OCI-LY7 (cell line): ENCODE results near the gene ZNF423. TPM values are rescaled to one million over a fixed set of nuclear protein-coding genes. Genes with fewer than 3 reads are reported as not detected.

Experiments
- BruUV-seq: library from RNA; stranded (reverse); fragments of 400-500 nt; replicated peaks from 2 replicates; lab custom pipeline; 2021; lab: Mats Ljungman, UMichigan
- CTCF ChIA-PET: fragments of 300-600 bp; sonication (Branson Sonifier 250); formaldehyde crosslinking; loops from one replicate; lab custom pipeline; 2022; ENCODE audit warnings: antibody characterized with exemption; ENCODE audit not compliant: unreplicated experiment; lab: Charles Lee
- POLR2A ChIA-PET: fragments of 300-600 bp; sonication (Branson Sonifier 250); formaldehyde crosslinking; loops from one replicate; lab custom pipeline; 2022; ENCODE audit warnings: antibody characterized with exemption; lab: Charles Lee
- DNase-seq: peaks from one replicate; pipeline ENCODE4 v3.0.0-alpha.2; 2015; ENCODE audit warnings: low spot score
- H2AFZ ChIP-seq: fragments of 200-600 bp; sonication (generic), shearing (Covaris generic); 2 replicates; pipeline ENCODE4 v1.6.1; 2014; ENCODE audit warnings: mild to moderate bottlenecking, antibody characterized with exemption, low read length, moderate library complexity
- H3K27ac ChIP-seq: fragments of 200-600 bp; sonication (generic); 2 replicates; pipeline ENCODE4 v1.5.1; 2014; ENCODE audit warnings: mixed run types, low read depth, mild to moderate bottlenecking, moderate library complexity, low read length, inconsistent platforms; ENCODE audit not compliant: poor library complexity, severe bottlenecking
- H3K36me3 ChIP-seq: fragments of 200-600 bp; sonication (generic); 2 replicates; pipeline ENCODE4 v1.6.1; 2014; ENCODE audit warnings: mild to moderate bottlenecking, antibody characterized with exemption, low read length, moderate library complexity, mixed read lengths; ENCODE audit not compliant: insufficient read depth
- H3K4me1 ChIP-seq: fragments of 200-600 bp; sonication (generic); 2 replicates; pipeline ENCODE4 v1.5.1; 2014; ENCODE audit warnings: mild to moderate bottlenecking, low read length; ENCODE audit not compliant: insufficient read depth, poor library complexity, severe bottlenecking
- H3K4me2 ChIP-seq: fragments of 200-600 bp; sonication (generic); 2 replicates; pipeline ENCODE4 v1.6.1; 2014; ENCODE audit warnings: mild to moderate bottlenecking, low read length
- H3K4me3 ChIP-seq: fragments of 200-600 bp; sonication (generic); 2 replicates; pipeline ENCODE4 v1.5.1; 2014; ENCODE audit warnings: mild to moderate bottlenecking, low read depth, low read length; ENCODE audit not compliant: poor library complexity, severe bottlenecking
- H3K79me2 ChIP-seq: fragments of 200-600 bp; sonication (generic); 2 replicates; pipeline ENCODE4 v1.6.1; 2016; ENCODE audit warnings: low read depth, mild to moderate bottlenecking, low read length, moderate library complexity, mixed read lengths; ENCODE audit not compliant: insufficient read depth
- H3K9me2 ChIP-seq: fragments of 200-600 bp; sonication (generic); 2 replicates; pipeline ENCODE4 v1.6.1; 2016; ENCODE audit warnings: mild to moderate bottlenecking, low read length, mixed read lengths; ENCODE audit not compliant: insufficient read depth
- H3K9me3 ChIP-seq: fragments of 200-600 bp; sonication (generic); 2 replicates; pipeline ENCODE4 v1.6.1; 2014; ENCODE audit warnings: mild to moderate bottlenecking, mixed run types, low read length, mixed read lengths
- H4K20me1 ChIP-seq: fragments of 200-600 bp; sonication (generic); 2 replicates; pipeline ENCODE4 v1.6.1; 2014; ENCODE audit warnings: mild to moderate bottlenecking, antibody characterized with exemption, low read length, moderate library complexity, mixed read lengths; ENCODE audit not compliant: insufficient read depth
- EZH2phosphoT487 ChIP-seq: fragments of 200-600 bp; sonication (generic); IDR thresholded peaks from 2 replicates; pipeline ENCODE4 v1.6.1; 2018; ENCODE audit warnings: low read depth, borderline replicate concordance, mild to moderate bottlenecking, mixed run types, antibody characterized with exemption, low read length, moderate library complexity, mixed read lengths
- intact Hi-C: fragments of 100-400 bp; cut with micrococcal nuclease; formaldehyde crosslinking; loops from one replicate; pipeline ENCODE4 v1.10.0; 2022; ENCODE audit not compliant: unreplicated experiment
- total RNA-seq, 2 experiments: library from RNA; depleted of rRNA in 1 of 2; stranded (reverse); fragments of >200 nt in 1 of 2; shearing (Covaris generic) in 1 of 2; gene quantifications; 2 replicates each; pipeline ENCODE4 v1.2.3, GENCODE V29; 2014 to 2022
- TF ChIP-seq, protein P1 (sequence below): fragments of 200-600 bp; sonication (generic); conservative IDR thresholded peaks from 2 replicates; pipeline ENCODE4 v1.5.1; 2014; ENCODE audit warnings: mild to moderate bottlenecking, antibody characterized with exemption, low read length, moderate library complexity, mixed read lengths

Gene ZNF423
- total RNA-seq, 2 experiments from 2014 or later = 0.09 to 0.13 TPM

DNA sequence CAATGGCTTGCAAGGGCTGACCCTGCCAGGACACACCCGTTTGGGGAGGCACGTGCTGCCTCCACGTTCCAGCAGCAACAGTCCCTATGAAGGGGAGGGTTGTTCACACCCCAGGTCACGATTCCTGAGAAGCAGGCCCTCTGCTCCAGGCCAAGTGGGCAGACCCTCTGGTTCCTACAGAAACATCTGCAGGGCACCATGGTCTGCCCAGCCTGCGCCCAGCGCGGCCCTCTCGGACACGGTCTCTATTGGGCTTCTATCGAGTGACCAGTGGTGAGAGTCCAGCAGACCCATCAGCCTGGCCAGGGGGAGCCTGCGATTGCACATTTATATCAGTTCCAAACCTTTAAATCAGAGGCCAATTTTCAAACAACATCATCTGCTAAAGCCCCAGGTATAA, 128.3 kb downstream of the ZNF423 start:
- no TSS peak for BruUV-seq
- Histone ChIP-seq H4K20me1 (no peaks in the 10 kb centered on the region), H3K9me2 (no peaks in the 10 kb centered on the region), H3K27ac (no peak overlapping the region), H3K79me2 (no peaks in the 10 kb centered on the region), H3K4me3 (no peak overlapping the region), H2AFZ (no peak overlapping the region), H3K9me3 (no peaks in the 10 kb centered on the region), H3K4me1 (no peaks in the 10 kb centered on the region), H3K36me3 (no peaks in the 10 kb centered on the region), H3K4me2 (no peak overlapping the region)
- CTCF ChIA-PET = no interaction called here
- TF ChIP-seq, protein P1, sequence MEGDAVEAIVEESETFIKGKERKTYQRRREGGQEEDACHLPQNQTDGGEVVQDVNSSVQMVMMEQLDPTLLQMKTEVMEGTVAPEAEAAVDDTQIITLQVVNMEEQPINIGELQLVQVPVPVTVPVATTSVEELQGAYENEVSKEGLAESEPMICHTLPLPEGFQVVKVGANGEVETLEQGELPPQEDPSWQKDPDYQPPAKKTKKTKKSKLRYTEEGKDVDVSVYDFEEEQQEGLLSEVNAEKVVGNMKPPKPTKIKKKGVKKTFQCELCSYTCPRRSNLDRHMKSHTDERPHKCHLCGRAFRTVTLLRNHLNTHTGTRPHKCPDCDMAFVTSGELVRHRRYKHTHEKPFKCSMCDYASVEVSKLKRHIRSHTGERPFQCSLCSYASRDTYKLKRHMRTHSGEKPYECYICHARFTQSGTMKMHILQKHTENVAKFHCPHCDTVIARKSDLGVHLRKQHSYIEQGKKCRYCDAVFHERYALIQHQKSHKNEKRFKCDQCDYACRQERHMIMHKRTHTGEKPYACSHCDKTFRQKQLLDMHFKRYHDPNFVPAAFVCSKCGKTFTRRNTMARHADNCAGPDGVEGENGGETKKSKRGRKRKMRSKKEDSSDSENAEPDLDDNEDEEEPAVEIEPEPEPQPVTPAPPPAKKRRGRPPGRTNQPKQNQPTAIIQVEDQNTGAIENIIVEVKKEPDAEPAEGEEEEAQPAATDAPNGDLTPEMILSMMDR = no peak
- no peak for TF ChIP-seq EZH2phosphoT487
- DNase-seq = no peak
- POLR2A ChIA-PET = no interaction called here
- intact Hi-C loops = no loop called here

- POLR2A ChIA-PET = interaction anchor here (0.9 kb wide), 1 partner anchor 17 kb away, joined by 3 read pairs; no protein-coding TSS in a partner anchor
- BruUV-seq = no TSS peak
- Histone ChIP-seq H3K79me2 (no peaks in the 10 kb centered on the region), H3K4me2 (no peak overlapping the region), H2AFZ (no peak overlapping the region), H3K9me3 (no peaks in the 10 kb centered on the region), H3K36me3 (no peaks in the 10 kb centered on the region), H3K9me2 (no peaks in the 10 kb centered on the region), H4K20me1 (no peaks in the 10 kb centered on the region), H3K4me1 (no peaks in the 10 kb centered on the region), H3K27ac (no peak overlapping the region), H3K4me3 (no peak overlapping the region)
- CTCF ChIA-PET = no interaction called here
- DNase-seq = no peak
- TF ChIP-seq, protein P1 = no peak
- TF ChIP-seq EZH2phosphoT487 = no peak
- intact Hi-C loops = no loop called here
Observed at GRCh38 chr16:49726155-49726554, 129.8 kb downstream of the ZNF423 start.

DNA sequence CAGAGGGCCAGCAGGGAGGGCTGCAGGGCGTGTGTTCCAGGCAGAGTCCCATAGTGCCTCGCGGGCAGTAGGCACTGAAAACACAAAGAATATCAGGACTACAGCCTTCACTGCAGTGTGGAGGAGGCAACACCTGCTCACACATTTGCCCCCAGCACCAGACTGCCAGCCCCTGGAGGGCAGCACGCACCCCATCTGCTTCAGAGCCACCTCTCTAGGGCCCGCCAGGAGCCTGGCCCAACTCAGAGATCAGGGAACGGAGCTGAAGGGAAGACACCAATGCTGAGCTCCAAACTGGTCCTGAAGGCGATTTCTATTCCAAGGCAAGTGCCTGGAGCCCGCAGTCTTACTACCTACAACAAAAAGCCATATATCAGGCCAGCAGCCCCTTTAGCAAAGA, 130.3 kb downstream of the ZNF423 start:
- Histone ChIP-seq H2AFZ (no peak overlapping the region), H3K79me2 (no peaks in the 10 kb centered on the region), H3K36me3 (no peaks in the 10 kb centered on the region), H3K4me2 (no peak overlapping the region), H3K4me3 (no peak overlapping the region), H3K9me2 (no peaks in the 10 kb centered on the region), H3K27ac (no peak overlapping the region), H3K4me1 (no peaks in the 10 kb centered on the region), H4K20me1 (no peaks in the 10 kb centered on the region), H3K9me3 (no peaks in the 10 kb centered on the region)
- BruUV-seq = no TSS peak
- POLR2A ChIA-PET = interaction anchor here (0.9 kb wide), 1 partner anchor 17 kb away, joined by 3 read pairs; no protein-coding TSS in a partner anchor
- no peak for TF ChIP-seq EZH2phosphoT487
- TF ChIP-seq, protein P1 = no peak
- intact Hi-C loops = no loop called here
- DNase-seq = no peak
- CTCF ChIA-PET = no interaction called here
